HFFc6 (cell line): ENCODE measurements around the gene ARHGAP21. TPM values are rescaled to one million over a fixed set of nuclear protein-coding genes. Genes with fewer than 3 reads are reported as not detected.

ENCODE experiments used
- DNase-seq: peaks from one replicate; pipeline ENCODE4 v3.0.0-alpha.2; 2018
- H3K27ac Mint-ChIP-seq: 2 replicates; pipeline ENCODE4 v1.8.0; 2020; ENCODE audit warnings: mild to moderate bottlenecking, mixed read lengths
- H3K27me3 Mint-ChIP-seq: 2 replicates; pipeline ENCODE4 v1.8.0; 2021; ENCODE audit warnings: mild to moderate bottlenecking, moderate library complexity, mixed read lengths; ENCODE audit not compliant: insufficient read depth
- H3K36me3 Mint-ChIP-seq: 2 replicates; pipeline ENCODE4 v1.8.0; 2021; ENCODE audit warnings: low read depth, mixed read lengths
- H3K4me1 Mint-ChIP-seq: 2 replicates; pipeline ENCODE4 v1.8.0; 2020; ENCODE audit warnings: low read depth, mixed read lengths
- H3K4me3 Mint-ChIP-seq: 2 replicates; pipeline ENCODE4 v1.8.0; 2020; ENCODE audit warnings: mild to moderate bottlenecking, moderate library complexity, mixed read lengths
- H3K9me3 Mint-ChIP-seq: 2 replicates; pipeline ENCODE4 v1.8.0; 2020; ENCODE audit warnings: mild to moderate bottlenecking, mixed read lengths
- CTCF ChIP-seq: fragments of 200-600 bp; sonication (generic); IDR thresholded peaks from 2 replicates; pipeline ENCODE4 v1.5.0; 2021; ENCODE audit warnings: antibody characterized with exemption, mild to moderate bottlenecking
- total RNA-seq, 6 experiments: library from RNA; stranded (reverse); fragmentation: NEBNext Ultra II Directional; extraction: Animal tissue kit (Norgen Biotek cat#: 25700); gene quantifications; 2 replicates in 1 of 6; 3 replicates in 5 of 6; pipeline ENCODE4 v1.2.3, GENCODE V29; 2021

Gene ARHGAP21
- total RNA-seq, 6 experiments from 2014 or later = 71.4 to 94.1 (median 82.1) TPM

- no peak for TF ChIP-seq CTCF
- Mint-ChIP-seq H3K27ac (no peak overlapping the region), H3K4me1 (peaks cover 20% of the 10 kb centered on the region), H3K36me3 (peaks cover 5% of the 10 kb centered on the region; the same call in 1 of the 2 replicates), H3K9me3 (no peaks in the 10 kb centered on the region), H3K4me3 (no peak overlapping the region), H3K27me3 (no peaks in the 10 kb centered on the region)
- no peak for DNase-seq
Observed at GRCh38 chr10:24643679-24644209, 79.9 kb downstream of the ARHGAP21 start.

- Mint-ChIP-seq H3K4me3 (no peak overlapping the region), H3K27ac (no peak overlapping the region), H3K36me3 (peaks cover 5% of the 10 kb centered on the region; the same call in 1 of the 2 replicates), H3K9me3 (no peaks in the 10 kb centered on the region), H3K4me1 (peaks cover 24% of the 10 kb centered on the region), H3K27me3 (no peaks in the 10 kb centered on the region)
- TF ChIP-seq CTCF = peak; percentile 91
- peak; percentile 88 for DNase-seq
Observed at GRCh38 chr10:24642921-24643678, 80.6 kb downstream of the ARHGAP21 start.

- Mint-ChIP-seq H3K4me3 (no peak overlapping the region), H3K27me3 (no peaks in the 10 kb centered on the region), H3K36me3 (peaks cover 6% of the 10 kb centered on the region; the same call in 1 of the 2 replicates), H3K4me1 (peaks cover 39% of the 10 kb centered on the region), H3K9me3 (no peaks in the 10 kb centered on the region), H3K27ac (no peak overlapping the region)
- TF ChIP-seq CTCF = no peak
- DNase-seq = no peak
Observed at GRCh38 chr10:24639124-24639523, 84.6 kb downstream of the ARHGAP21 start.

GRCh38 chr10:24625778-24626177, 97.9 kb downstream of the ARHGAP21 start:
- TF ChIP-seq CTCF = no peak
- Mint-ChIP-seq H3K4me3 (no peak overlapping the region), H3K9me3 (no peaks in the 10 kb centered on the region), H3K27me3 (no peaks in the 10 kb centered on the region), H3K36me3 (no peaks in the 10 kb centered on the region), H3K4me1 (peaks cover 26% of the 10 kb centered on the region), H3K27ac (no peak overlapping the region)
- no peak for DNase-seq

- DNase-seq = no peak
- Mint-ChIP-seq H3K4me1 (peaks cover 26% of the 10 kb centered on the region), H3K4me3 (no peak overlapping the region), H3K27ac (no peak overlapping the region; the same call in 1 of the 2 replicates), H3K9me3 (no peaks in the 10 kb centered on the region), H3K36me3 (peaks cover 5% of the 10 kb centered on the region), H3K27me3 (no peaks in the 10 kb centered on the region)
- no peak for TF ChIP-seq CTCF
Observed at GRCh38 chr10:24623383-24623782, 100.3 kb downstream of the ARHGAP21 start.
